ENCODE measurements around the gene APOM. TPM values are rescaled to one million over a fixed set of nuclear protein-coding genes. Genes with fewer than 3 reads are reported as not detected.

The APOM gene
- total RNA-seq, 1 donor from 2014 or later = not detected

GRCh38 chr6:31657406-31658157 lies 1.9 kb downstream of the APOM start:
- Histone ChIP-seq H3K4me3 (no peak overlapping the region), H3K9me3 (no peaks in the 10 kb centered on the region), H3K27ac (peak overlapping the region in 1 of 2 donors; percentile 14), H3K36me3 (peaks cover 7 to 24% of the 10 kb centered on the region in 2 donors), H3K27me3 (no peaks in the 10 kb centered on the region), H3K4me1 (peaks cover 11 to 34% of the 10 kb centered on the region in 2 donors)
- no peak for DNase-seq (ENCODE audit: low spot score in 2 of 2)
- TF ChIP-seq CTCF (IDR thresholded peaks at IDR 0.05) = no peak
- intact Hi-C loops (cut with DNase I) = no loop called here

- intact Hi-C loops (cut with DNase I) = no loop called here
- Histone ChIP-seq H3K9me3 (no peaks in the 10 kb centered on the region), H3K36me3 (peaks cover 7 to 24% of the 10 kb centered on the region in 2 donors), H3K4me3 (peak overlapping the region in 1 of 2 donors; percentile 77), H3K27ac (peak overlapping the region in 1 of 2 donors; percentile 14), H3K27me3 (no peaks in the 10 kb centered on the region), H3K4me1 (peaks cover 12 to 40% of the 10 kb centered on the region in 2 donors)
- no peak for DNase-seq (ENCODE audit: low spot score in 2 of 2)
- no peak for TF ChIP-seq CTCF (IDR thresholded peaks at IDR 0.05)
Measured at GRCh38 chr6:31658158-31658688, 2.5 kb downstream of the APOM start.

- no peaks in the 10 kb centered on the region for H3K9me3 ChIP-seq
- H3K27ac ChIP-seq = peak overlapping the region; percentile 84 to 88
- DNase-seq (ENCODE audit: low spot score in 2 of 2) = no peak
- H3K4me1 ChIP-seq = peaks cover 17 to 45% of the 10 kb centered on the region in 2 donors
- intact Hi-C loops (cut with DNase I) = no loop called here
- peak overlapping the region; percentile 77 to 79 for H3K4me3 ChIP-seq
- TF ChIP-seq CTCF (IDR thresholded peaks at IDR 0.05) = no peak
- no peaks in the 10 kb centered on the region for H3K27me3 ChIP-seq
- H3K36me3 ChIP-seq = peaks cover 7 to 24% of the 10 kb centered on the region in 2 donors
Measured at GRCh38 chr6:31658983-31659648, 3.4 kb downstream of the APOM start.

- Histone ChIP-seq H3K36me3 (peaks cover 7 to 24% of the 10 kb centered on the region in 2 donors), H3K9me3 (no peaks in the 10 kb centered on the region), H3K27ac (peak overlapping the region; percentile 84 to 88), H3K4me3 (peak overlapping the region; percentile 77 to 79), H3K4me1 (peaks cover 18 to 45% of the 10 kb centered on the region in 2 donors), H3K27me3 (no peaks in the 10 kb centered on the region)
- no peak for TF ChIP-seq CTCF (IDR thresholded peaks at IDR 0.05)
- intact Hi-C loops (cut with DNase I) = loop anchor here (5.0 to 10.0 kb wide), 3 partner anchors 515 to 1655 kb away; partner anchors contain the start of genes AGPAT1, RNF5, TAPBP and ZBTB22
- no peak for DNase-seq (ENCODE audit: low spot score in 2 of 2)
Measured at GRCh38 chr6:31659649-31660380, 4.1 kb downstream of the APOM start.
